HepG2 (cell line): Measurements from ENCODE around the gene GPRC5B.

Source experiments
- EED ChIP-seq: sonication (generic); formaldehyde crosslinking; IDR thresholded peaks from 2 replicates; pipeline ENCODE4 v1.5.0; 2020; ENCODE audit warnings: mild to moderate bottlenecking, missing genetic modification reagents
- JUN ChIP-seq: sonication (generic); formaldehyde crosslinking; IDR thresholded peaks from 2 replicates; pipeline ENCODE4 v1.4.0; 2020; ENCODE audit warnings: mild to moderate bottlenecking, missing genetic modification reagents
- MAF1 ChIP-seq: sonication (generic); formaldehyde crosslinking; IDR thresholded peaks from 2 replicates; pipeline ENCODE4 v1.5.0; 2020; ENCODE audit warnings: missing genetic modification reagents, borderline replicate concordance
- MTF2 ChIP-seq: sonication (generic); formaldehyde crosslinking; IDR thresholded peaks from 2 replicates; pipeline ENCODE4 v1.5.0; 2020; ENCODE audit warnings: missing genetic modification reagents, borderline replicate concordance
- POLR2A ChIP-seq, 2 experiments: IDR thresholded peaks; 2 replicates each; pipeline ENCODE4 v1.6.1; 2011; ENCODE audit warnings: low read depth in 2 of 2, low read length in 2 of 2, mild to moderate bottlenecking in 1 of 2, moderate library complexity in 1 of 2; ENCODE audit not compliant: insufficient read depth in 1 of 2
- TAF1 ChIP-seq: sonication (generic); formaldehyde crosslinking; IDR thresholded peaks from 2 replicates; pipeline ENCODE4 v1.4.0; 2020; ENCODE audit warnings: missing genetic modification reagents
- TBP ChIP-seq: sonication (generic); formaldehyde crosslinking; IDR thresholded peaks from 2 replicates; pipeline ENCODE4 v1.5.0; 2020; ENCODE audit warnings: missing genetic modification reagents
- TBX3 ChIP-seq: fragments of 450-650 bp; IDR thresholded peaks from 2 replicates; pipeline ENCODE4 v1.6.1; 2017; ENCODE audit warnings: antibody characterized with exemption, mild to moderate bottlenecking, inconsistent platforms, borderline replicate concordance
- ZNF670 ChIP-seq: sonication (generic); formaldehyde crosslinking; IDR thresholded peaks from 2 replicates; pipeline ENCODE4 v1.8.0; 2022; ENCODE audit warnings: mild to moderate bottlenecking, missing genetic modification reagents, borderline replicate concordance
- ZNF841 ChIP-seq: sonication (generic); formaldehyde crosslinking; IDR thresholded peaks from 2 replicates; pipeline ENCODE4 v1.8.1; 2023; ENCODE audit warnings: missing genetic modification reagents, borderline replicate concordance
- TF ChIP-seq, protein P1 (sequence below): sonication (generic); formaldehyde crosslinking; IDR thresholded peaks from 2 replicates; pipeline ENCODE4 v1.5.0; 2020; ENCODE audit warnings: mild to moderate bottlenecking, missing genetic modification reagents, moderate library complexity
- TF ChIP-seq, protein P2 (sequence below): sonication (generic); formaldehyde crosslinking; IDR thresholded peaks from 2 replicates; pipeline ENCODE4 v1.4.0; 2020; ENCODE audit warnings: mild to moderate bottlenecking, missing genetic modification reagents

DNA sequence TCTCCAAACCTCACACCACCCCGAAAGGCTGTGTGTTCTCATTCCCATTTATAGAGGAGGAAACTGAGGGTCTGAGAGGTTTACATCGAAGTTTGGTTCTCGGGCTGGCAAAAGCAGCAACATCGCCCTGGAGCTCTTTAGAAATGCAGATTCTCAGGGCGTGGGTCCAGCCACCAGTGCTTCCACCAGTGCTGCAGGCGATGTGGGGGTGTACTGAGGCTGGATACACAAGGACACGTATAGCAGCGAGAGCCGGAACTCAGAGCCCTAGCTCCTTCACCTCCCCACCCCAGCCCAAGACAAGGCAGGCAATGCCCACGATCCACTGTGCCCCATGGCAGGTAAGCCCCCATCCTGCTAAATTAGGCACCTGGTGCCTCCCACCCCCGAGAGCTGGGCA is 5.9 kb downstream of the GPRC5B start:
- TF ChIP-seq TAF1 (CRISPR knock-in tag) (no peak), TBP (CRISPR knock-in tag) (no peak), POLR2A (IDR thresholded peaks at IDR 0.05; ENCODE audit: insufficient read depth in 1 of 2, low read depth in 2 of 2, low read length in 2 of 2) (no peak), EED (CRISPR knock-in tag) (no peak), MAF1 (CRISPR knock-in tag) (no peak), TBX3 (no peak), MTF2 (no peak), JUN (CRISPR knock-in tag) (no peak), ZNF670 (CRISPR knock-in tag) (no peak), ZNF841 (no peak)
- TF ChIP-seq, protein P1, sequence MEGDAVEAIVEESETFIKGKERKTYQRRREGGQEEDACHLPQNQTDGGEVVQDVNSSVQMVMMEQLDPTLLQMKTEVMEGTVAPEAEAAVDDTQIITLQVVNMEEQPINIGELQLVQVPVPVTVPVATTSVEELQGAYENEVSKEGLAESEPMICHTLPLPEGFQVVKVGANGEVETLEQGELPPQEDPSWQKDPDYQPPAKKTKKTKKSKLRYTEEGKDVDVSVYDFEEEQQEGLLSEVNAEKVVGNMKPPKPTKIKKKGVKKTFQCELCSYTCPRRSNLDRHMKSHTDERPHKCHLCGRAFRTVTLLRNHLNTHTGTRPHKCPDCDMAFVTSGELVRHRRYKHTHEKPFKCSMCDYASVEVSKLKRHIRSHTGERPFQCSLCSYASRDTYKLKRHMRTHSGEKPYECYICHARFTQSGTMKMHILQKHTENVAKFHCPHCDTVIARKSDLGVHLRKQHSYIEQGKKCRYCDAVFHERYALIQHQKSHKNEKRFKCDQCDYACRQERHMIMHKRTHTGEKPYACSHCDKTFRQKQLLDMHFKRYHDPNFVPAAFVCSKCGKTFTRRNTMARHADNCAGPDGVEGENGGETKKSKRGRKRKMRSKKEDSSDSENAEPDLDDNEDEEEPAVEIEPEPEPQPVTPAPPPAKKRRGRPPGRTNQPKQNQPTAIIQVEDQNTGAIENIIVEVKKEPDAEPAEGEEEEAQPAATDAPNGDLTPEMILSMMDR (CRISPR knock-in tag): no peak
- TF ChIP-seq, protein P2, sequence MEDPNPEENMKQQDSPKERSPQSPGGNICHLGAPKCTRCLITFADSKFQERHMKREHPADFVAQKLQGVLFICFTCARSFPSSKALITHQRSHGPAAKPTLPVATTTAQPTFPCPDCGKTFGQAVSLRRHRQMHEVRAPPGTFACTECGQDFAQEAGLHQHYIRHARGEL: no peak
